Sigmoid colon (tissue), 4 donors: ENCODE data around the gene RPTOR.
A peak's percentile ranks its signal among the peaks of the same experiment; 100 is the strongest.

ENCODE experiments used
- CTCF ChIP-seq, 4 experiments: fragments of 450-650 bp in 3 of 4; fragments of 200-600 bp in 1 of 4; IDR thresholded peaks; one replicate each; pipeline ENCODE4 v1.5.1; 2016 to 2019; ENCODE audit warnings: antibody characterized with exemption in 4 of 4, mild to moderate bottlenecking in 3 of 4, moderate library complexity in 2 of 4
- POLR2A ChIP-seq, 2 donors: fragments of 450-650 bp; IDR thresholded peaks; one replicate each; pipeline ENCODE4 v1.6.1; 2016; ENCODE audit warnings: antibody characterized with exemption in 2 of 2, mild to moderate bottlenecking in 2 of 2, moderate library complexity in 2 of 2
- POLR2AphosphoS5 ChIP-seq, 4 donors: sonication (generic); formaldehyde crosslinking; IDR thresholded peaks; one replicate each; pipeline ENCODE4 v1.6.1; 2017; ENCODE audit warnings: antibody characterized with exemption in 4 of 4

DNA sequence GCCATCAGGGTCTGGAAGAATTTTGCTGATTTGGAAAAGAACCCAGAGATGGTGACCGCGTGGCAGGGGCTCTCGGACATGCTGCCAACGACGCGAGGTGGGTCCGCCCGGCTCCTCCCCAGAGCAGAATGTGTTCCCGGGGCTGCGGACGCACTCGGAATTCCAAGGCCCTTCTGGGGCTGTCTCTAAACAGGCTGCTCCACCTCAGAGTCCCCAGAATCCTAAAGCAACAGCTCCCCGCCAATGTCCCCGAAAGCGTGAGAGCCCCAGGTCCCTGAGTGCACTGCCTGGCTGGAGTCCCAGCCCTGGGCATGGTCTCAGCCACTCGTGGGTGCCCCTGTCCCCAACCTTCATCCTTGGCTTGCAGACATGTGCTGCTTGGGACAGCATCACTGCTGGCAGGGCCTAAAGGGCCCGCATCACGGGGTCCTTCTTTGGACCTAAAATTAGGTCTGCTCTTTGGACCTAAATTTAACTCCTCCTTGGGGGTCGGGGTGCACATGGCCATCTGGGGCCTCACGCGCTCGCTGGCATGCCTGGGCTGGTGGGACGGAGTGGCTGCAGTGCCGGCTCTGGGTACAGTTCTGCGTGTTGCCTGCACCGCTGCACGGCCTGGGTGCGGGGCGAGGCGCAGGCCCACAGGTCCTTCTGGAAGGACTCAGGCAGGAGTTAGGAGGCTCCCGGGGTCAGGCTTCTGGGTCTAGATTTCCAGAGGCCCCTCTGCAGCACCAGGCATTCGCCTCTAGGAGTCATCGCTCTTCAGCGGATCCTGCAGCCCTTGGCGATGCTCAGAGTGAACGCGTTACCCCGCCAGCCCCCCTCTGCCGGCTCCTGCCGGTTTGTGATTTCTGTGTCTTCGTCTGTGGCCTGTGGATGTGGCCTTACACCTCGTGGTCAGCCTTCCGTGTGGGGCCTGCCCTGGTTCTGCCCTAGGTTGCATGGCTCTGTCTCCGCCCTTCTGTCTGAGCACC lies 405.1 kb downstream of the RPTOR start:
- TF ChIP-seq POLR2A (IDR thresholded peaks at IDR 0.05) (no peak), POLR2AphosphoS5 (IDR thresholded peaks at IDR 0.05) (no peak), CTCF (IDR thresholded peaks at IDR 0.05) (peak in 2 of 4 experiments; percentile 13 to 15)
